Mesenchymal stem cell (in vitro differentiated cells and primary cell): Measurements from ENCODE around the gene CELF2.

Experiments
- DNase-seq: peaks from one replicate; pipeline ENCODE4 v3.0.0-alpha.2; 2013
- H2AFZ ChIP-seq: one replicate; pipeline ENCODE4 v1.6.1; 2013; ENCODE audit warnings: low read depth, mild to moderate bottlenecking, control low read depth, inconsistent platforms, low read length, moderate library complexity
- H2AK5ac ChIP-seq: 2 replicates; pipeline ENCODE4 v1.6.1; 2013; ENCODE audit warnings: low read length, moderate library complexity, mild to moderate bottlenecking, inconsistent platforms; ENCODE audit not compliant: severe bottlenecking
- H2BK120ac ChIP-seq: one replicate; pipeline ENCODE4 v1.6.1; 2013; ENCODE audit warnings: low read depth, mild to moderate bottlenecking, inconsistent platforms, low read length, moderate library complexity
- H2BK12ac ChIP-seq, 2 experiments: one replicate each; pipeline ENCODE4 v1.6.1; 2013; ENCODE audit warnings: inconsistent platforms in 2 of 2, low read length in 2 of 2, mild to moderate bottlenecking in 2 of 2, moderate library complexity in 2 of 2, control low read depth in 1 of 2
- H2BK15ac ChIP-seq: one replicate; pipeline ENCODE4 v1.6.1; 2013; ENCODE audit warnings: mild to moderate bottlenecking, low read depth, inconsistent platforms; ENCODE audit not compliant: poor library complexity, severe bottlenecking
- H2BK5ac ChIP-seq: 2 replicates; pipeline ENCODE4 v1.6.1; 2013; ENCODE audit warnings: low read depth, mild to moderate bottlenecking, low read length, control low read depth, inconsistent platforms; ENCODE audit not compliant: poor library complexity, severe bottlenecking
- H3K14ac ChIP-seq, 2 experiments: one replicate each; pipeline ENCODE4 v1.6.1; 2013; ENCODE audit warnings: inconsistent platforms in 2 of 2, low read length in 2 of 2, control low read depth in 1 of 2, mild to moderate bottlenecking in 1 of 2, moderate library complexity in 1 of 2
- H3K18ac ChIP-seq, 2 experiments: one replicate each; pipeline ENCODE4 v1.6.1; 2013; ENCODE audit warnings: inconsistent platforms in 2 of 2, low read length in 2 of 2, control low read depth in 1 of 2, low read depth in 1 of 2, mild to moderate bottlenecking in 1 of 2
- H3K23ac ChIP-seq, 2 experiments: one replicate each; pipeline ENCODE4 v1.6.1; 2013; ENCODE audit warnings: inconsistent platforms in 2 of 2, low read length in 2 of 2, mild to moderate bottlenecking in 2 of 2, moderate library complexity in 2 of 2, control low read depth in 1 of 2
- H3K27ac ChIP-seq: 2 replicates; pipeline ENCODE4 v1.5.1; 2013; ENCODE audit warnings: mild to moderate bottlenecking, moderate library complexity, low read length, control low read depth, inconsistent platforms; ENCODE audit not compliant: poor library complexity, severe bottlenecking
- H3K27me3 ChIP-seq, 2 experiments: 2 replicates each; pipeline versions ENCODE4 v1.6.1 to v1.7.0; 2013; ENCODE audit warnings: low read length in 2 of 2, mild to moderate bottlenecking in 2 of 2, moderate library complexity in 2 of 2, control low read depth in 1 of 2, inconsistent platforms in 1 of 2; ENCODE audit not compliant: control insufficient read depth in 1 of 2, insufficient read depth in 1 of 2
- H3K36me3 ChIP-seq, 2 experiments: 2 replicates each; pipeline versions ENCODE4 v1.6.1 to v1.7.0; 2013; ENCODE audit warnings: low read length in 2 of 2, control low read depth in 1 of 2, inconsistent platforms in 1 of 2, low read depth in 1 of 2, mild to moderate bottlenecking in 1 of 2; ENCODE audit not compliant: insufficient read depth in 2 of 2, control insufficient read depth in 1 of 2
- H3K4ac ChIP-seq, 2 experiments: one replicate each; pipeline ENCODE4 v1.6.1; 2013; ENCODE audit warnings: inconsistent platforms in 2 of 2, low read length in 2 of 2, mild to moderate bottlenecking in 2 of 2, moderate library complexity in 2 of 2, control low read depth in 1 of 2, low read depth in 1 of 2
- H3K4me1 ChIP-seq: 2 replicates; pipeline ENCODE4 v1.6.1; 2013; ENCODE audit warnings: low read depth, low read length, control low read depth; ENCODE audit not compliant: control insufficient read depth, insufficient read depth
- H3K4me2 ChIP-seq: 2 replicates; pipeline ENCODE4 v1.6.1; 2013; ENCODE audit warnings: low read length, mild to moderate bottlenecking, inconsistent platforms; ENCODE audit not compliant: poor library complexity, severe bottlenecking
- H3K4me3 ChIP-seq, 2 experiments: 2 replicates each; pipeline versions ENCODE4 v1.5.1 to v1.7.0; 2013; ENCODE audit warnings: low read length in 2 of 2, mild to moderate bottlenecking in 2 of 2, control low read depth in 1 of 2, low read depth in 1 of 2; ENCODE audit not compliant: insufficient read depth in 1 of 2
- H3K79me1 ChIP-seq: replicated peaks from 2 replicates; pipeline ENCODE4 v1.6.1; 2013; ENCODE audit warnings: mild to moderate bottlenecking, control low read depth, low read length, inconsistent platforms; ENCODE audit not compliant: poor library complexity, severe bottlenecking
- H3K9ac ChIP-seq: 2 replicates; pipeline ENCODE4 v1.7.0; 2013; ENCODE audit warnings: mild to moderate bottlenecking, low read length, moderate library complexity
- H3K9me3 ChIP-seq: 2 replicates; pipeline ENCODE4 v1.7.0; 2013; ENCODE audit warnings: mild to moderate bottlenecking, low read length; ENCODE audit not compliant: control insufficient read depth
- H4K8ac ChIP-seq: one replicate; pipeline ENCODE4 v1.6.1; 2013; ENCODE audit warnings: inconsistent platforms, mild to moderate bottlenecking, low read length, moderate library complexity
- H4K91ac ChIP-seq: one replicate; pipeline ENCODE4 v1.6.1; 2013; ENCODE audit warnings: mild to moderate bottlenecking, low read length, inconsistent platforms
- WGBS: methylation state at CpG from one replicate; pipeline ENCODE4 v1.1.7; 2013; ENCODE audit warnings: mixed read lengths; 5-methylcytosine and 5-hydroxymethylcytosine counted together

CELF2 gene

GRCh38 chr10:11140963-11141362, 123.3 kb downstream of the CELF2 start:
- Histone ChIP-seq H3K27ac (no peak overlapping the region), H3K4me2 (no peak overlapping the region)

GRCh38 chr10:11141571-11142091, 124.0 kb downstream of the CELF2 start:
- no peak overlapping the region for H2BK120ac ChIP-seq

More at GRCh38 chr10:11140963-11141362, 123.3 kb downstream of the CELF2 start:
- Histone ChIP-seq H3K36me3 (no peaks in the 10 kb centered on the region), H2AFZ (no peak overlapping the region), H3K79me1 (peaks cover 28% of the 10 kb centered on the region), H2AK5ac (no peak overlapping the region), H4K91ac (no peak overlapping the region), H2BK12ac (no peak overlapping the region), H3K18ac (peak overlapping the region in 1 of 2 experiments; percentile 19), H3K4me1 (peaks cover 2% of the 10 kb centered on the region), H3K14ac (no peak overlapping the region), H2BK120ac (no peak overlapping the region), H3K27me3 (no peaks in the 10 kb centered on the region), H2BK5ac (no peak overlapping the region), H3K9ac (no peak overlapping the region), H3K9me3 (no peaks in the 10 kb centered on the region), H3K23ac (no peak overlapping the region), H3K4me3 (no peak overlapping the region), H2BK15ac (no peak overlapping the region), H4K8ac (no peak overlapping the region), H3K4ac (no peak overlapping the region)
- DNase-seq, result no peak
- 88% methylated on average over 6 of the region's 6 CpGs for WGBS

GRCh38 chr10:11142777-11143176, 125.1 kb downstream of the CELF2 start:
- peaks cover 0 to 5% of the 10 kb centered on the region in 2 experiments for H3K27me3 ChIP-seq
- no peaks in the 10 kb centered on the region for H3K36me3 ChIP-seq
- no peak overlapping the region for H3K4me3 ChIP-seq
- no peak overlapping the region for H3K9ac ChIP-seq
- no peak overlapping the region for H3K14ac ChIP-seq
- no peak overlapping the region for H2AFZ ChIP-seq
- H3K79me1 ChIP-seq, result peaks cover 27% of the 10 kb centered on the region
- H2BK12ac ChIP-seq, result no peak overlapping the region
- H3K18ac ChIP-seq, result no peak overlapping the region
- H2AK5ac ChIP-seq, result no peak overlapping the region
- H3K4me1 ChIP-seq, result peaks cover 5% of the 10 kb centered on the region
- no peak overlapping the region for H4K8ac ChIP-seq
- DNase-seq, result no peak
- H3K4ac ChIP-seq, result no peak overlapping the region
- H4K91ac ChIP-seq, result no peak overlapping the region
- no peaks in the 10 kb centered on the region for H3K9me3 ChIP-seq
- no peak overlapping the region for H3K27ac ChIP-seq
- no peak overlapping the region for H2BK15ac ChIP-seq
- H2BK5ac ChIP-seq, result no peak overlapping the region
- no peak overlapping the region for H3K23ac ChIP-seq
- no peak overlapping the region for H2BK120ac ChIP-seq
- no peak overlapping the region for H3K4me2 ChIP-seq
- 82% methylated on average over 6 of the region's 8 CpGs for WGBS

More at GRCh38 chr10:11141571-11142091, 124.0 kb downstream of the CELF2 start:
- no peaks in the 10 kb centered on the region for H3K27me3 ChIP-seq
- H4K8ac ChIP-seq, result no peak overlapping the region
- H2BK15ac ChIP-seq, result no peak overlapping the region
- WGBS, result 54% methylated on average over 2 of the region's 3 CpGs
- H3K36me3 ChIP-seq, result no peaks in the 10 kb centered on the region
- H3K79me1 ChIP-seq, result peaks cover 26% of the 10 kb centered on the region
- H3K23ac ChIP-seq, result no peak overlapping the region
- DNase-seq, result no peak
- no peak overlapping the region for H3K18ac ChIP-seq
- peaks cover 2% of the 10 kb centered on the region for H3K4me1 ChIP-seq
- H3K4ac ChIP-seq, result no peak overlapping the region
- no peak overlapping the region for H2AK5ac ChIP-seq
- no peak overlapping the region for H3K14ac ChIP-seq
- no peak overlapping the region for H4K91ac ChIP-seq
- H3K9ac ChIP-seq, result no peak overlapping the region
- H2AFZ ChIP-seq, result no peak overlapping the region
- H3K27ac ChIP-seq, result no peak overlapping the region
- H3K9me3 ChIP-seq, result no peaks in the 10 kb centered on the region
- no peak overlapping the region for H2BK5ac ChIP-seq
- H3K4me2 ChIP-seq, result no peak overlapping the region
- no peak overlapping the region for H3K4me3 ChIP-seq
- H2BK12ac ChIP-seq, result no peak overlapping the region

- H3K23ac ChIP-seq, result no peak overlapping the region
- H4K8ac ChIP-seq, result no peak overlapping the region
- H3K27me3 ChIP-seq, result peaks cover 0 to 6% of the 10 kb centered on the region in 2 experiments
- H2AFZ ChIP-seq, result no peak overlapping the region
- H3K9ac ChIP-seq, result no peak overlapping the region
- no peak overlapping the region for H3K4me3 ChIP-seq
- peaks cover 6% of the 10 kb centered on the region for H3K4me1 ChIP-seq
- H4K91ac ChIP-seq, result no peak overlapping the region
- H2BK15ac ChIP-seq, result no peak overlapping the region
- no peak overlapping the region for H2BK120ac ChIP-seq
- WGBS, result 82% methylated on average over 5 of the region's 5 CpGs
- no peaks in the 10 kb centered on the region for H3K9me3 ChIP-seq
- H3K36me3 ChIP-seq, result no peaks in the 10 kb centered on the region
- no peak overlapping the region for H3K27ac ChIP-seq
- H3K4ac ChIP-seq, result no peak overlapping the region
- H2AK5ac ChIP-seq, result no peak overlapping the region
- H2BK12ac ChIP-seq, result no peak overlapping the region
- no peak overlapping the region for H3K18ac ChIP-seq
- H3K79me1 ChIP-seq, result peaks cover 28% of the 10 kb centered on the region
- H3K14ac ChIP-seq, result no peak overlapping the region
- H2BK5ac ChIP-seq, result no peak overlapping the region
- no peak overlapping the region for H3K4me2 ChIP-seq
- DNase-seq, result no peak
These were observed 125.6 kb downstream of the CELF2 start for GRCh38 chr10:11143242-11143641.
